HG02798 (cell line): ENCODE measurements around the gene MYO1E.

Source experiments
- ATAC-seq: cut with Tn5 transposase; IDR thresholded peaks from one replicate; pipeline ENCODE4 v1.9.1; 2021; ENCODE audit warnings: mild to moderate bottlenecking; ENCODE audit not compliant: unreplicated experiment, poor library complexity

The MYO1E gene

DNA sequence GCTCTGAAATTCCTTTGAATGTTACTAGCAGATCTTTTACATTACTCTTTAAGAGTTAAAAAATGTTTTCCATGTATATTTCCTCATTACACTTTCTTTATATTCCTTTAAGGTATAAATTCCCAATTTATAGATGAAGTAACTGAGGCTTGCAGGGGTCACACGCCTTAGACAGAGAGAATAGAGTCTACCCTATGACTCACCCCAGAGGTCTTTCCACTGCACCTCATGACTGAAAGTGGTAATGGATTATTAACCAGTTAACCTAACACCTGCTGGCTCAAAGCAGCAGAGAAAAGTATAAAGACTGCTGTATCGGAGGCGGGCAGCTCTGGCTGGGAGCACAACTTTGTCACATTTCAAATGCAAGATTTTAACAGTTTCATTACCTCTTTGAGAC is 128.3 kb downstream of the MYO1E start:
- ATAC-seq: peak; percentile 94

DNA sequence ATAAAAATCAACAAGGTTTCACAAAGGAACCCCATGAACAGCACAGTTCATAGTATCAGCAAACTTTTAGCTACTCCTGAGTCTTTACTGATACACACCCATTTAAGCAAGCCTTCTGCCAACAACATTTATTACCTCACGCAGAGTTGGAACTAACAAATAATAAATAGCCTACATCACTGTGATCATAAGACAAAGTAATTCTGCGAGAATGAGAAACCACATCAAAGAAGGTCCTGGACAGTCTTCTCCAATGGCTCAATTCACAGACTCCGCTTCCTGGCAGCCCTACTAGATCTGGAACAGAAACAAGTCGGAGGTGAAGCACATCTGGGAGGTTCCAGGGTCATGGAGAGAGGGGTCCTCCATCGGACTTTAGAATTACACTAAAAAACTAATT is 129.0 kb downstream of the MYO1E start:
- no peak for ATAC-seq

- ATAC-seq: no peak
Observed at GRCh38 chr15:59242649-59243048, 130.0 kb downstream of the MYO1E start.

DNA sequence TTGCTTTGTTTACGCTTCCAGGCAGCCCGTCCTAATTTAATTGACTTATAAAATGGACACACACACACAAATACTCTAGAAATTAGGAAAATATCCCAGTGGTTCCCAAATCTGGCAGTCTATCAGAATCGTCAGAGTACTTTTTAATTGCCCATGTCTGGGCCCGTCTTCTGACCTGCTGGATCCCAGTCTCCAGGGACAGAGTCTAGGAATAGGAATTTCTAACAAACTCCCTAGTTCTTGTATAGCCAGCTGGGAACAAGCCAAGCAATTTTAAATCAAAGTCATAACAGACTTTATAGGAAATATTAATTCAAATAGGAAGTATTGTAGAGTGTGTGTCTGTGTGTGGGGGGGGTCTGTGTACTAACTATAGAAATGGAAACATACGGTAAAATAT is 132.6 kb downstream of the MYO1E start:
- ATAC-seq: no peak

DNA sequence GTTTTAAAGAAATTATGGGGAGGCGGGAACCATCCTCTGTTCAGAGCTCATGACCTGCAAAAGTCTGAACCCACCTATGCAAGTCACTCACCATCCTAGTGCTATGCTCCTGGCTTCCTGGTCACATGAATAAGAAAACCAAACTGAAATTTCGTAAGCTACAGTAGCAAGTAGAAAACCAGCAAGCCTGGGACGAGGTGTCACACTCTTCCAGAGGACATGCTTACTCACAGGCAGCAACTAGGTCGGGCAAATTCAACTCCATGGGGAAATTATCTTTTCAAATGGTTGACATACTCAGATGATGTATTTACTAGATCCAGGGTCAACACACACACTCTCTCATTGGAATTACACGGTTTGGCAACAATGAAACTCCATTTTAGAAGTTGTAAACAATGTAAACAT is 134.7 kb downstream of the MYO1E start:
- peak; percentile 59 for ATAC-seq

GRCh38 chr15:59237119-59237855 is 135.4 kb downstream of the MYO1E start:
- peak; percentile 73 for ATAC-seq

DNA sequence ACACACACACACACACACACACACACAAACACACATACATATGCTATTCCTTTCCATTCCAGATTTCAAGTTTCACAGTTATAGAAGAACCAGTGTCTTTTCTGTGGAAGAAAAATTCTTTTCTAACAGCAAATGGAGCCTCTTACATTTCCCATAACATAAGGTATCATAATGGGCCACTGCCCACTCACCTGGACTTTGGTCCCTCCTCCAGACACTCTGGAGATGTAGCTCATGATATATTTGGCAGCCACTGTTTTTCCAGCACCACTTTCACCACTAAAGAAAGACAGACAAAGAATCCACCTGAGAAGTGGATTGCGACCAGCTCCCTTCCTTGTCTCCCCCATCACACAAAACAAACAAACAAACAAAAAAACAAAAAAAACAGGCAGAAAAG is 136.3 kb downstream of the MYO1E start:
- no peak for ATAC-seq

GRCh38 chr15:59232476-59232875 is 140.2 kb downstream of the MYO1E start:
- no peak for ATAC-seq

- ATAC-seq: no peak
Observed at GRCh38 chr15:59230531-59231055, 142.1 kb downstream of the MYO1E start.

DNA sequence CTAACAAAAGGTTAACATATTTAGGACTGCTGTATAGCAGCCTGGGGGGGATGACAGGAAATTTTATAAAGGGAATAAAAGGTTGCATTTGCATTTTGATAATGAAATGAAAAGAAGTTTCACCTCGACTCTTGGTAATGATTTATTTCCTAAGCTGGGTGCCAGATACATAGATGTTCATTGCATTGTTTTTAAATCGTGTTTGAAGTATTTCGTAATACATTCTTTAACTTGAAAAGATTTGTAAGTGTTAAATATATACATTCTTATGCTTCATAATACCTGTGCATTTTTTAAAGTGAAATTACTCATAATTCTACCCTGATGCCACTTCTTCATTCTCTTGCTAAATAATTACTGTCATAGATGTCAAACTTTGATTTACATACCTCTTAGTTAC is 143.2 kb downstream of the MYO1E start:
- no peak for ATAC-seq

- ATAC-seq: no peak
Observed at GRCh38 chr15:59229015-59229414, 143.7 kb downstream of the MYO1E start.

DNA sequence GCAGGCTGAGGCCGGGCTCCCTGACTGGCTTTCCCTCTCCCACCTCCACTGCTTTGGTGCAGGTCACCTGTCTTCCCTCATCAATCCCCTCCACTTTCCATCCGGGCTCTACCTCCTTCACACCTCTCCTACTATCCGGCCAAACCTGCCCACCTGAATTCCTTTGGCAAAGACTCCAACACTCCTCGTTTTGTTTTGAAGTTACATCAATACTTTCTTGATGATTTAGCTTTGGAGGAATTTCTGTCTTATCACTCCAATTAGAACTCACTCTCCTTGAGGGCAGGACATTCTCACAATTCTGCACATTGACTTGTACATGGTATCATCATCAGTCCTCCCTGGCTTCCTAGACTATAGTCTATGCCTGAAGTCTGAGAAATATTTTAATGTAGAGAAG is 145.7 kb downstream of the MYO1E start:
- no peak for ATAC-seq

DNA sequence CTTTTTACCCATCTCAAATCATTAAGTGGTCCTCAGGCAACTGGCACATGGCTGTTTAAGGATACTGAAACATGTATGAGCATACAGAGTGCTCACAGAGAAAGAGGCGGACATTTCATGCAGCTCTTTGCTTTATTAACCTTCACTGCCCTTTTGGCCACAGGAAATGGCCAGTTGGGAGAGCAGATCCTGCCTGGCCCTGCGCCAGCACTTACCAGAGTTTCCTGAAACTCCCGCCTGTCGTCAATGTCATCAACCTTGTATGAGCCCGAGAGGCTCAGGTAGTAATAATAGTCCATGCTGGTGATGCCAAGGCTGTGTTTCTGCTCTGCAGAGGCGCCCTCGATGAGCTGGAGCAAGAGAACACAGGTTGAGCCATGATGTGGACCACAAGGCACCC is 148.2 kb downstream of the MYO1E start:
- no peak for ATAC-seq

DNA sequence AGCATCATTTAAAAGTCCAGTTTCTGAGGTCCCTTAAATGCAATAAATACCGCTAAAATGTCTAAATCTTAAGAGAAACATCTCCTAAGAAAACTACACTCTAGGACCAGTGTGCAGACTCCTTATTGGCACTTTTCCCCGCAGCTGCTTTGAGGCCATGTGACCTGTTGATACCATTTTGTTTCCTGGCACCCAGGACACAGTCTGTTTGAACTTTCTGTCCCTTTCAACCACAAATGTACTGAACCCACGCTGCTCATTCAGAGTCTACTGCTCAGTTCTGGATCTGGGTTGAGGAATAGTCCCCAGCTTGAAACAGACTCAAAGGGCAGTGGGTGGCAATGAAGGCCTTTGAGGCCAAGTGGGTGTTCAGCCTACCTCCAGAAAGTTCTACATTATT is 148.9 kb downstream of the MYO1E start:
- ATAC-seq: no peak

DNA sequence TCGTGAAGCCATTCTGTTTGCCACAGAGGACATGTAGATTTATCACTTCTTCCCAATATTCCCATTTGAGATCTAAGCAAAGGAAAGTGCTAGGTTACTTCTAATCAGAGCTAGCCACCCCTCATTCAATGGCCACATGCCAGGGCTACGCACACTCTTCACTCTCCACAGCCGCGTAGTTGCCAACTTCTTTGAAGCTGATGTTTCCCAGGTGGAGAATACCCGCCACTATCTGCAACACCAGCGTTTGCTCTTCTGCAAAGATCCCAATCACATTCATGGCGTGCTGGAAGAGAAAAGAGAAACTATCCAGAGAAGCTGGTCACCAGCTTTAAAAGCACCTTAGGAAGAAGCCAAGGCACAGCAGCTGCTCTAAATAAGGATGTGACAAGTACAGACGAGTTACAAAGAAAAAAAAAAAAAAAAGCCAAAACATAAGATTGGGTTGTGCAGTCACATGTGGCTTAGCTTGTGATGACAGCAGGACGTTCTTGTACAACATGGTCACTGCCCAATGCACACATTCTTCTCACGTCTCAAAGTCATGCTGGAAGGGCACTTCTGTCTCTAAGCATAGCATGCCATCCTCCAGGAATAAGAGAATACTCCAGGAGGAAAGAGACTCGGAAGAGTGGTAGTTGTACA is 149.6 kb downstream of the MYO1E start:
- ATAC-seq: no peak

DNA sequence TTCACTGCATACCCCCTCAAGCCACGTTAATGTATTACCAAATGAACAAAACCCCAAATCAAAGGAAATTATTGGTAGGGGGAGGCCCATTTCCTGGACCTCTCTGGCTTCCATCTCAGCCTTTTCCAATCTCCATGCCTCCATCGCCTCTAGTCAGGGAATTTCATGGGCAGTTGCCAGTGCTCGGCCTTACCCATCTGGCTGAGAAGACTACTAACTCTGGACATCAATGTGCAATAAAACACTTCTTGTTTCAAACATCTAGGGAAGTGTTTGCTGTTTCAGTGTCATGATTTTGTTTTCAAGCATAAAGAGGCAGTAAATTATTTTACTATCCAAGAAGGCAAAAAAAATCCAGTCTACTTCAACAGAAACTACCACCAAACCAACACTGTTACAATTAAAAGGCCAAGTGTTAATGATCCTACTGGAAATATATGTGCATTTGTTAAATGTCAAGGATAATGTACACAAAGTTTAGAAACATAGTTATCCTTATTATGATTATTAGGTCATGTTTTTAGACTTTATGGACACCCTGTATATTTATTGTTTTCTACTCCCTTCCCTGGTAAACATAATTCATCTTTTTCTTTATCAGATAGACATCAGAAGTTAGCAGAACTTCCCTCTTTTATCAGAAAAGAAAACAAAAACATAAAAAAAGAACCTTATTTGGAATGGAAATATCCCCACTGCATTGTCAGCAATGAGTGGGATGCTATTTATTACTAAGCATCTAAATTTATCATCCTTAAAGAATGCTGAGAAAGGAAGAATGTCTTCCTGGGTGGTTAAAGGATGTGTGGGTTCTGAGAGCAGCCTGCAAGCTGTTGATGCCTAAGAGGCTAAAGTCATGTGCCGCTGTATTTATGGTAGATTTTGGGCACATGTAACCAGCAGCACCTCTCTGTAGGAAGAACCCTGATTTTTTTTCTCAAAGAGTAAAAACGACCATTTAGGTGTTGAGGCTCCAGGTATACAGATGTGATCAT is 150.9 kb downstream of the MYO1E start:
- ATAC-seq: no peak

DNA sequence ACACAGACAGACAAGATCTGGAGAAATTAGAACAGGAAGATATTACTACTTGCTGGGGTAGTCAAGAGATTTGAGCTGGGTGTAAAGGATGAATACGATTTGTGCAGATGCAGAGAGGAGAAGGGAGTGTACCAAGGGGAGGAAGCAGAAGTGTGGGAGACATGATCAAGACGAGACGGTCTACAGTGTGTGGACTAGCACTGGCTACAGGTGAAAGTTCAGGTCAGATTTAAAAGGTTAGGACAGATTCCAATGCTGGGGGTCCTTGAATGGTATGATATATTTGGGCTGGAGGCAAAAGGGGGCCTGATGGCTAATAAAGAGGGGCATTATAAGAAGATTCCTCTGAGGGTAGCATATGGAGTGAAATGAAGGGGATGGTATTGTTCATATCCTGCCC is 154.0 kb downstream of the MYO1E start:
- no peak for ATAC-seq

DNA sequence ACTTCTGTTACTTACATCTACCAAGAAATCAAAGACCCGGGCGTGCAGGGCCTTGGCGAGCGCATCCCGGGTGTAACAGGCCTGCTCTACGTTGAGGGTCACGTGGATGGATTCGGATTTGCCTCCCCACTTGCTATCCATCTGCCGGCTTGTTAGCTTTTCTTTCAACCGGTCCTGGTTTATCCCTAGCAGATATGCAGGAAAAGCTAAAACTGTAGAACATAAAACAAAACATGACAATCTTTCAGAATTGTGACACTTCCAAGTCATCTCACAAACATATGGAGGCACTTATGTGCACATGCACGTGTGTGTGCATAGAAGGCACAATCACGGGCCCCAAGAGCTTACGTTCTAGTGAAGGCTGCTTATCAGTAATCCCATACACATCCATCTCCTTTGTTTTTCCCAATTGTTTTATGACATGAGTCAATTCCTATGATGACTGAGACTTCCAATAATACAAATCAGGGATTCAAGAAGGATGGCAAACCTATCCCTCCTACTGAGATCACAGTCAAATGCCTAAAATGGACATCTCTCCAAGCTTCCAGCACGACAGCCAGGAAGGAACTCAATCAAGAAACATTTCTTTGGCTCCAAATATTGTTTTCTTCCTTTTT is 154.7 kb downstream of the MYO1E start:
- ATAC-seq: no peak

DNA sequence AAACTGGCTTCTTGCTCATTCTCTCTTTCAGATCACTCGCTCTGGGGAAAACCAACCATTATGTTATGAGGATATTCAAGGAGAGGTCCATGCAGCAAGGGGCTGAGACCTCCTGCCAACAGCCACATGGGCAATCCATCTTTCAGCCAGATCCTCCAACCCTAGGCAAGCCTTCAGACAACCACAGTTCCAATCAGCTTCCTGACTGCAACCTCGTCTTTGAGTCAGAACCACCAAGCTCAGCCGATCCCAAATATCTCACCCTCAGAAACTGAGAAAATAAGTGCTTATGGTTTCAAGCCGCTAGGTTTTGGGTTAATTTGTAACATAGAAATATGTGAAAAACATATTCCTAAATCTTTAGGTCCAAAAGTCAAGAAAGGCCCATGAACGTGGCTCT is 155.8 kb downstream of the MYO1E start:
- ATAC-seq: no peak

DNA sequence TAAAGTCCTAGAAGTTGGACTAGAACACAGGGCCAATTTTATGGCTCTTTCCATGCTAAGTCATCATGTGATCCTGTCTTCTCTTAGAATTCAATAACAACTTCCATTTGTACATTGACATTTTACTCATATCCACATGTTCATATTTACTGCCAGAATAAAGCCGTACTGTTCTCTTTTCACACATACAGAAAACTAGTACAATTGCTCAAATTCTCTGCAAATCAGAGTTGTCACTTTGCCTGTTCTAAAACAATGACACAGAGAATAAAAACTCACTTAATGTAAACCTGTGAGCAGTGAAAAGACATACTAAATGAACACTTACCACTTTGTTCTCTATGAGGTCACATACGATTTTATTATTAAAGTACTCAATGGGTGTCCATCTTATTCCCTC is 162.5 kb downstream of the MYO1E start:
- ATAC-seq: no peak
